Activated naive CD4-positive, alpha-beta T cell treated with anti-CD3 and anti-CD28 coated beads, Interleukin-2, amount 50 U/mL, for 16 hours (primary cell): ENCODE results near the gene STEAP1.
"Not testable (repeated sequence)": the region's sequence is repeated elsewhere in the genome, so short reads cannot be mapped to it uniquely, and the experiment has no call there.

Source experiments
- DNase-seq: peaks from one replicate; pipeline ENCODE4 v3.0.0-alpha.2; 2020

Gene STEAP1

DNA sequence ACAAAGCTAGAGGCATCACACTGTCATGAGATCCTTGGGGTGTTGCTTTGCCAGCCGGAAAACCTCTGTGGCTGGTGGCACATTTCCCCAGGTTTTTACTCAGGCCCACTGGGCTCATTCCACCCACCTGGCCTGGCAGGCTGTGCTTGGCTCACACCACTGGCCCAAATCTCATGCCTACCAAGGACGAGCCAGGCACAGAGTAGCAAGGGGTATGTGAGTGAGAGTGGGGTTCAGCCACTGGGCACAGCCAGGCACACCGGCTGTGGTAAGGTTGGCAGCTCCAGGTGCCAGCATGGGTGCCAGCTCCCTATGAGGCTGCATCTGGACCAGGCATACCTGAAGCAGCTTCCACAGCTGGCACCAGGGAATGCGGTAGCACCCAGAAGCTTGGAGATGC lies 21.4 kb downstream of the STEAP1 start:
- no peak for DNase-seq

DNA sequence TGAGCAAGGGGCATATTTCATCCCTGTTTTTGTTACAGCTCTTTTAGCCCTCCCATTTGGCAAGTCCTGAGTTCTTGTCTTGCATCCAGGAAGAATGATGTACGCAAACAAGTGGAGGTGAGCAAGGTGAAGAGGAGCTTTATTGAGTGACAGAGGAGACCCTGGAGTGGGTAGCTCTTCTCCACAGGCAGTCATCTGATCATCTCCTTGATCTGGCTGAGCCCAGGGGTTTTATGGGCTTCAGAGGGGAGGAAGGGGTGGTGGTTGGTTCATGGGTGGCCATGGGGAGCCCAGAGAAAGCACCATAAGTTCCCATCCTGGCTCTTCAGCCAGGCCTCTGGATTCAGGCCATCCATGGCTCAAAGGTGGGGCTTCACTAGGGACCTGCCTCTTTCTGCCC lies 21.9 kb downstream of the STEAP1 start:
- no peak for DNase-seq

DNA sequence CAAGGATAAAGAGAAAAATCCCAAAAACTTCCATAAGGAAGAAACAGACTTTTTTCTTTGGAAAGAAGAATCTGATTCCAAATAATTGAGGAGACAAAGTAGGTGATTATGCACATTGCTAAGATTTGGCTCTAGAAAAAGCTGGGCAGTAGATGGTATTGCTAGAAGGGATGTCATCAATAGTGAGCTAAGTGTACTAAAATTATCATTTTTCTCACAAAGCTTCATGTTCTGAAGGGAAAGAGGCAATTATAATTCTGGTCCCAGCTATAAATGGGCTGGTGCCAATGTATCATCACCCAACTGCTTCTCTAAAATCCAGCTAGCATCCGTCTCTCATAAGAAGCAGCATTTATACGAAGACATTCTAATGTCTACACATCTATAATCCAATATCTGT lies 23.9 kb downstream of the STEAP1 start:
- DNase-seq, result no peak

DNA sequence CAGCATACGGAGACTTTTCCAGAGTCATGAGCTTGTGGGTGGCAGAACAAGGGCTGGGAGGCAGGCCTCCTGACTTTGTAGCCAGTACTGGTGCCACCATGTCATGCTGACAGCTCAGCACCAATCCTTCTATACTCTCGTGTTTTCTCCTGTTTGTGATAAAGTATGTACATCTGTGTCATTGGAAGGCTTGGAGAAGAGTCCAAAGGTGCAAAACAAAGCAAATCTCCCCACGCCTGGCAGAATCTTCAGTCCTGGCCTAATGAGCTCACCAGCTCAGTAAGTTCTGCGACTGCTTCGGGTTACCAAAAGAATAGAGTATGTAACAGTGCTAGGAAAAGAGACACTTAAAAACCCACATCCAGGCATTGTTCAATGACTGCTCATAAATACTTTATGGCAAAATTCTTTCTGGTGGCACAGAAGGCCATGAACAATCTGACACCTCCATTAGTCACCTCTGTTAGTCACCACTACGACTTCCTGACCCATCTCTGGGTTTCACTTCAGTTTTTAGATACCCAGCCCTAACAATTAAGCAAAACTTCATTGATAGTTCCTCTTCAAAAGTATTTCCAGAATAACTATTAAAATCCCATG lies 24.5 kb downstream of the STEAP1 start:
- DNase-seq, result no peak

DNA sequence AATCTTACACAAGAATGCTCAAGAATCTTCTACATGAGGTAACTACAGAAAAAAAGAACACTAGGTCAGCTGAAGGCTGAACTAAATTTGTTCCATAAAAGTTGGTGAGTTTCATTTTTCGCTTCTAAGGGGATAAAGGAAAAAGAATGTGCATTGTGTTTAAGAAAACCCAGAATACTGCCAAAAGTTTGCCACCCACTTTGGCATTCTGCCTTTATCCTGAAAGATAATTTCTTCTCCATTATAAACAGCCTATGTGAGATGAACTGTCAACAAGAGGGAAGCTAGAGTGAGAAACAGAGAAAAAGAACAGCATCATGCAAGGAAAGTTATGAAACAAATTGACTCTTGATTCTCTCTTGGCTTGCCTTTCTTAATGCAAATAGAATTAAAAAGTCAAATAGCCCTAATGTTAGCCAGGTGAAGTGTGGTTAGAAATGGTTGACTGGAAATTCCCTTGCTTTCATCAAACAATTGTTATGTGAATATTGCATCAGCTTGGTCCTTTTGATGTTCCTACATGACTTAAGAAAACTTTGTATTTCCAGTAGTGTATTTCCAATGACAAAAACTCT lies 25.8 kb downstream of the STEAP1 start:
- DNase-seq, result no peak

DNA sequence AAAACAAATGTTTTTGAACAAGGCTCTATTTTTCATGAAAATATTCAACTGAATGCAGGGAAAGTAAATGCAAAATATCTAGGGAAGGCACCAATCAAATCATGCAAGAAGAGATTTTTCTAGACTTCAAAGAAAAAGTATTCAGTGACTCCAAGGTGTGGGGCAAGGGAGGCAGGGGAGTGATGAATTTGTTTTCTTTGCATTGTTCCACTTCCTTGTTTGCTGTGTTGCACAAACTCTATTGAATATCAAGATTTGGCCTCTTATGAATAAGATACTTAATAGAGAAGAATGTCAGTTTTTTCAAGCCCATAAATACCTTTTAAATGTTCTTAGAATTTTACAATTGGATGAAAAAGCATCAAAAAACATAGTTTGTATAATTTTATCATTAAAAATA lies 26.4 kb downstream of the STEAP1 start:
- no peak for DNase-seq

DNA sequence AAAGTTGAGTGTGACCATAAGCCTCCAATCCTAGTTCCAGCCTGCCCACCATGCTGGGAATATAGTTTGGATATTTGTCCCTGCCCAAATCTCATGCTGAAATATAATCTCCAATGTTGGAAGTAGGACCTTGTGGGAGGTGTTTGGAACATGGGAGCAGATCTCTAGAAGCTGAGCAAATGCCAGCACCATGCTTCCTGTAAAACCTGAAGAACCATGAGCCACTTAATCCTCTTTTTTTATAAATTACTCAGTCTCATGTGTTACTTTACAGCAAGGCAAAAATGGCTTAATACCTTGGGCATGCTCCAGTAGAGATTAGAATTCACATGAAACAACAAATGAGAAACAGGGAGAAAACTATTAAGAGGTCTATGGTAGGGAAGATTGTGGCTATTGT lies 27.2 kb downstream of the STEAP1 start:
- DNase-seq, result no peak

DNA sequence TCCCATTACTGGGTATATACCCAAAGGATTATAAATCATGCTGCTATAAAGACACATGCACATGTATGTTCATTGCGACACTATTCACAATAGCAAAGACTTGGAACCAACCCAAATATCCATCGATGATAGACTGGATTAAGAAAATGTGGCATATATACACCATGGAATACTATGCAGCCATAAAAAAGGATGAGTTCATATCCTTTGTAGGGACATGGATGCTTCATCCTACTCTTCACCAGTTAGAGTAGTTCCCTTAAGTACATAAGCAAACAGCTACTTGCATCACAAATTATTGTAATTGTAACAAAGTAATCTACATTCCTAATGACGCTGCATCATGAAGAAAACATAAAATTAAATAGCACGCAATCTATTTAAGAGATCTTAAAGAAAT lies 32.0 kb downstream of the STEAP1 start:
- not testable (repeated sequence) for DNase-seq

DNA sequence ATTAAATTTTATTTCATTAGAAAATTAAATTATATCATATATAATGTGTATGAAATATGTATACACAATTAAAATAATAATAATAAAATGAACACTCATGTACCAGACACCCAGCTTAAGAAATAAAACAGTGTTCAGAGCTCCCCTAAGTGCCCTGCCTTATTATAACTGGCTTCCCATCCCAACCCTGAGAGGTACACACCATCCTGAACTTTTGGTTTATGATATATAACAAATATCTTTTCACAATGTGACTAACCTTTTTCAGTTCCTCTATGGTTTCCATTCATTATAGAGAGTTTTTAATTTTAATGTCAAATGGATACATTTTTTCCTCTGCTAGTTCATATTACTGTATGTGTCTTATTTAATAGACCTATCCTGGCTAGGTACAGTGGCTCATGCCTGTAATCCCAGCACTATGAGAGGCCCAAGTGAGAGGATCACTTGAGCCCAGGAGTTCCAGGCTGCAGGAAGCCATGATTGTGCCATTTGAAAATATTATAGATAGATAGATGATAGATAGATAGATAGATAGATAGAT lies 33.3 kb downstream of the STEAP1 start:
- no peak for DNase-seq

DNA sequence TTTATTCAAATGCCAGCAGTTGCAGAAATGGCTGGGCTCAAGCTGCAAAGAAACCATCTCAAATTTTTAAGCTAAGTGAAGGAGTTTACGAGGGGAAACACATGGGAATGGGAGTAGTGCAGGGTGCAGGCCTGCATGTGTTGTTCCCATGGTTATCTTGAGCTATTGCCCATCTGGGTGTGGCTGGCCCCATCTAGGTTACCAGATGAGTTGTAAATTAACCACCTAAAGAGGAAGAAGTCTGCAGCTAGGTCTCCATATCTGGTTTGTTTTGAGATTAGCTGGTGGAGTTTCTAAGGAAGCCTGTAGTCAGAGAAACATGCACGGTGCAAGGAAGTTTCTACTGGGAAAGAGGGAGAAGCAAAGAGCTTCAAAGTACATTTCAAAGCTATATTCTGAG lies 34.0 kb downstream of the STEAP1 start:
- no peak for DNase-seq

DNA sequence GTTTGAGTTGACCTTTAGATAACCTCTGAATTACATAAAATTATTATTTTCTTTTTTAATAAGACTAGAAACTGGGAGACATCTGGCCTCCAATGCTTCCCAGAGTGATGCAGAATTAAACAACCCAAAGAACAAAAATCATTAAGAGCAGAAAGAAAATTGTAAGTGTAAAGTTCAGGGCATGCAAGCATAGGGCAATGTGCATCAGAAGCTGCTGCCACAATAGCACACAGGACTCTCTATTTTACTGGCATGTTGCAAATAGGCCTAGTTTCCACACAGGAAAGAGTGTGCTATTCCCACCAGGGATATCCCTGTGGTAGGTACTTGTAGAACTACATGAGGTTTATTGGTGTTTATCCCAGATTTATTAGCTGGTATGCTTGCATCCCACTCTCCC lies 36.7 kb downstream of the STEAP1 start:
- no peak for DNase-seq

DNA sequence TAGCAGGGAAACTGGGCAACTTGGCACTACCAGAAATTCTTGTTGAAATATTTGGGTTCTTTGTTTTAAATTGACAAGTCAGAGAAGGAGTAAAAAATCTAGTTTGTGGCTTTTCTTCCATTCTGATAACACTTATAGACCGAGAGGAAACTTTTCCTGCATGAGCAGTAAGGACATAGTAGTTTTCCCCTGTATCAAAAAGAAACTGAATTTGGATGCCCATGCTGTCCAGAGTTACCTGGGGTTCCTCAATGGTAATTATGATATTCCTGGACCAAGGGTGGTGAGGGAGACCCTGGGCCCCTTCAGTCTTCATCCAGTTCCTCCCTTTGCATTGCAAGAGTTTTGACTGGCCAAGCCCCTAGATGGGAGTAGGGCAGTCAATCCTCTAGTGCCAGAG lies 37.4 kb downstream of the STEAP1 start:
- no peak for DNase-seq

DNA sequence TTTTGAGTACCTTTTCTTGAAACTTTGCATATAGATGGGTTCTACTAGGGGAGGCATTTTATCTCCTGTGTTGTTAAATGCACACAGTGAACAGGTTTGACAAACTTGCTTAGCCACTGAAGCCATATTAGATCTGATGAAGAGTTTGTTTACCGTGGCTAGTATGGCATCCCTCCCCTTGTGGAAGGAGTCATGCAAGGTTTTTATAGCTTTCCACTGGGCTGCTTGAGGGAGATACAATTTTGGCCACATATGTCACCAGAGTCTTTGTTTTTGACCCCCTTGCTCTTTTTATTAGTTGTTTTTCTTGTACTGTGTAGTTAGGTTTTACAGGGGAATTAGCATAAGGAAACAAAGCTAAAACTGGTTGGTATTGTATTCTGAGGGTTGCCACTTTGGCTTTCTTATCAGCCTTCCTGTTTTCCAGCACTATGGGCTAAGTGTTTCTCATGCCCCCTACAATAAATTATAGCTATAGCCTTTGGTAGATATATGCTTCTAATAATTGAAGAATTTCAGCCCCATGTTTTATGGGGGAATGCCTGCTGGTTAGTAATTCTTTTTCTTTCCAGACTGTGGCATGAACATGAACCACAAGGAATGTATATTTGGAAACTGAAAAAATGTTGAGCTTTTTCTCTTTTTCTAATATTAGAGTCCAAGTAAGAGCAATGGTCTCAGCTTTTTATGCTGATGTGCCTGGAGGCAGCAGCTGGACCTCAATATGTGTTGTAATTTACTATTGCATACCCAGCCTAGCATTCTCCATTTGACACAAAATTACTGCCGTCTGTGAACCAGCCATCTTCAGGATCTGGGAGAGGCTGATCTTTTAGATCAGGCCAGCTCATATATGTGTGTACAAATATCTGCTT lies 38.8 kb downstream of the STEAP1 start:
- DNase-seq, result no peak

DNA sequence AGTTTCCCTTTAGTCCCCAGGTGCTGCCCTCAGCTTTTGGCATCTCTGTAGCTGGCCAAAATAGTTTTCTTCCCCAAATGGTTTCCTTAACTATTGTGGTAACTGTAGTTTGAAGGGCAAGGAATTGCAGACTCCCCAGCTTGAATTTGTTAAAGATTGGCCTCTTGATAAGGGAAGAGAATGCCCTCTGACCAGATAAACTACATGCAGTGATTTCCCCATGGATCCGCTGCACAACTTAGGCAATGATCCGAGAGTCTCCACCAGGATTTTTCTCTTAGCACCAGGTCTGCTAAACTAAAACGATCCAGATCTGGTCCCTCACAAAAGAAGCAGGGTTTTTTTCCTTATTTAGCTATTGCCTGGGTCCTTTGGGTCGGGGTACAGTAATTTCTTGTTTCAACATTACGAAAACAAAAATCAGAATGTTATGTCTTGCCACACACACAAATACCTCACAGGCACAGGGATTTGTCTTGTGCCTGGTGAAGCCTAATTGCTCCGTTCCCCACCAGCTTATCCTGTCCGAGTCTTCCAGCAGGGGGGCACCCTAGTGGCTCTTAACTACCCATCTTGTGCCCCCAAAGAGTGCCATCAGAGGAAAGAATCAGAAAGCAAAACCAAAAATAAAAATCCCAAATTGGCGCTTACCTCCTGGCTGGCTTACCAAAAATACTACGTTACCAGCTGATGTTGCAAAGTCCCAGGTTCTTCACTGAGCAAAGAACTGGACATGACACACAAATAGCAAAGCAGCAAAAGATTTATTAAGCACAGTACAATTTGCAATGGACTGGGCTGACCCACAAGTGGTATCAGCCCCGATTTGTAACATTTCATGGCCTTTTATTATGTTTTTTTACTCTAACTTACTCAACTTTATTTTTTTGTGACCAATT lies 40.9 kb downstream of the STEAP1 start:
- DNase-seq, result no peak

DNA sequence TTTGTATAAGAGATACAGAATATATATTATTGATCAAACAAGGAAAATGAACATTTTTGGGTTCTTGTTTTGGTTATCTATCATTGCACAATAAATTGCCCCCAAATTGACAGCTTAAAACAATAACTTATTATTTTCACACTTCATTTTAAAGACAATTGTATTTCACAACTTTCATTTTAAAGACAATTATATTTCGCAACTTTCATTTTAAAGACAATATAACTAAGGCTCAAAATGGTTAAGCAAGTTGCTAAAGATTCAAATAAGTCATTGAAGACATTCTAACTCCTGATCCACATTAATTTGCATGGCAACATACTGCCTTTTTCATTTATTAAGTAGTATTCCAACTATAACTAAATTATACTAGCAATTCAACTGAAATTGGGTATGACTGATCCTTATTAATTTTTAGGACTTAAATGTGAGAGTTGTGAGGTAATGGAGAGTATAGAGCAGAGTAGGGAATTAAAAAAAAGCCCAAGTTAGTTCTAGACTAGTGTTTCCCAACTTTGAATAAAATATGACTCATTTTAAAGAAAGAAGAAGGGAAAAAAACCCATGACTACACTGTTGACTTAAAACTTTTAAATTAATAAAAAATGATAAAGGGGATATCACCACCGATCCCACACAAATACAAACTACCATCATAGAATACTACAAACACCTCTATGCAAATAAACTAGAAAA lies 47.4 kb downstream of the STEAP1 start:
- no peak for DNase-seq

DNA sequence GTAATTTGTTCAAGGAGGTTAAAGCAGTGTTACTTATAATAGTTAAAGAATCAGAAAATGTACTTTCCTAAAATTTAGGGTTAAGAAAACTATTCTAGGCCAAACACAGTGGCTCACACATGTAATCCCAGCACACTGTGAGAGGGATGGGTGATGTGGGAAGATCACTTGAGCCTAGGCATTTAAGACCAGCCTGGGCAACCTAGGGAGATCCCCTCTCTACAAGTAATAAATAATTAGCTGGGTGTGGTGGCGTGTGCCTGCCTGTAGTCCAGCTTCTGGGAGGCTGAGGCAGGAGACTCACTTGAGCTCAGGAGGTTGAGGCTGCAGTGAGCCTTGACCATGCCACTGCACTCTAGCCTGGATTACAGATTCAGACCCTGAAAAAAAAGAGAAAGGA lies 53.7 kb downstream of the STEAP1 start:
- no peak for DNase-seq

DNA sequence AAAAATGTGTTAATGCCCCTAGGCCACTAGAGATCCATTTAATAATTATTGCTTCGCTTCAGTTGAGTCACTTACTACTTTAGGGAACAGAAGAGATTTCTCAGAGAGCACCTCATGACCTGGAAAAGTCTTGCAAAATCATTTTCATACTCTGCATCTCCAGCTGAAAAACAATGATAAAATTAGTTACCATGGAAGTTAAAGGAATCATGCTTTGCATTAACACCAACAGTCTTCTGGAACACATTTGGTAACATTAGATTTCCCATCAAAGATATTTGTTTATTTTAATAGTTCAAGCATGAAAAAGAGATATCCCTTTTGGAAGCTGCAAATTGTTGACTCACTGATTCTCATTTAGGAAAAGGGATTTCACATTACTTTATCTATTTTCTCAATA lies 55.5 kb downstream of the STEAP1 start:
- DNase-seq, result no peak

DNA sequence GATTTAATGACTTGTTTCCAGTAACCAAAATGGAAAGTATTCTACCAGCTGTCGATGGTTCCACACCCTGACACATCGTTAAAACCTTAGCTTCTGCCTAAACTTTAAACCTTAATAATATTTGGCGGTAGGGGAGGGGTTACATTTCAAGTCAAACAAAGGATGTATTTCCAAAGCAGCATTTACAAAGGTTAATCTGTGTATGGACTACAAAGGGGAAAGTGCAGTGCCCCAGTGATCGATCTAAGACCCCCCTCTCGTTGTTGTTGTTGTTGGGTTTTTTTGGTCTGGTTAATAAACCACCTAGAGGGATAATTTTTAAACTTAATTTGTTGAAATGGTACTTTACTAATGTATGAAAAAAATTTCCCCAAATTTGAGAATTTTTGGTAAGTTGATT lies 56.2 kb downstream of the STEAP1 start:
- DNase-seq, result no peak

DNA sequence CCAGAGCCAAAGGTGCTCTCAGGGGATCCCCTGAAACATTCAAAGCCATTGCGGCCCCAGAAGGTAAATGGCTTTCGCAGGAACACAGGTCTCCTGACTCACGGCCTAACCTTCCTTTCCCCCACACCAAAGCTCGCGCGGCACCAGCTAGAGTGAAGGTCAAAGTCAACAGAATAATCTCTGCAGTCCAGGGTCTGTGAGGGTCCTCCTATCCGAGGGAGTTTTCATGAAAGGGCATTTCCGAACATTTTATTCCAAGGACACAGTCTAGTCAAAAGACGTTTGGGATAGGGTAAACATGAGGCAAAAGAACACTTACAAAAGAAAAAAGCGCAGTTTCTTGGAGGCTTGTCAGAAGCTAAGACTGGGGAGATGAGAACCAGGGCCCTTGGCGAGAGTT lies 56.7 kb downstream of the STEAP1 start:
- DNase-seq, result no peak

DNA sequence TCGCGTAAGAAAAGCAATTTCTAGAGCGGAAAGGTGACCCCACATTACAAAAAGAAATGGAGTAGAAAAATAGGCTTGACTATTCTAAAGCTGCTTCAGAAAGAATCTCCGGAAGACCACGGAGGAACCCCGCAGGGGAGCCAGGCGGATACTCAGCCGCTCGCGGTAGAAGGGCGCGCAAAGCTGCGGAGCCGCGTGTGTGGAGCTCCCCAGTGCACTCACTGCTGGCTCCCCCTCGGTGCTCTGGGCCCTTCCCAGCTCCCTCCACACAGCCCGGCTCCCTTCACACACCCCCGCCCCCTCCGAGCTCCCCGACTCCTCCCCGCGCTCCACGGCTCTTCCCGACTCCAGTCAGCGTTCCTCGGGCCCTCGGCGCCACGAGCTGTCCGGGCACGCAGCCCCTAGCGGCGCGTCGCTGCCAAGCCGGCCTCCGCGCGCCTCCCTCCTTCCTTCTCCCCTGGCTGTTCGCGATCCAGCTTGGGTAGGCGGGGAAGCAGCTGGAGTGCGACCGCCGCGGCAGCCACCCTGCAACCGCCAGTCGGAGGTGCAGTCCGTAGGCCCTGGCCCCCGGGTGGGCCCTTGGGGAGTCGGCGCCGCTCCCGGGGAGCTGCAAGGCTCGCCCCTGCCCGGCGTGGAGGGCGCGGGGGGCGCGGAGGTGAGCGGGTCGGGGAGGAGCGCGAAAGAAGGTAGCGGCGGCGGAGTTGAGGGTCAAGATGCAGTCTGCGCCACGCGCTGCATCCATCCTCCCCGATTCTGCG lies 57.3 kb downstream of the STEAP1 start, which contains the start of gene STEAP2:
STEAP2 (plus strand) TSS at position 350 of the 758 bp plus-strand sequence. CDS start 13,343 bp downstream, outside the sequence.
- peak; percentile 19 for DNase-seq

DNA sequence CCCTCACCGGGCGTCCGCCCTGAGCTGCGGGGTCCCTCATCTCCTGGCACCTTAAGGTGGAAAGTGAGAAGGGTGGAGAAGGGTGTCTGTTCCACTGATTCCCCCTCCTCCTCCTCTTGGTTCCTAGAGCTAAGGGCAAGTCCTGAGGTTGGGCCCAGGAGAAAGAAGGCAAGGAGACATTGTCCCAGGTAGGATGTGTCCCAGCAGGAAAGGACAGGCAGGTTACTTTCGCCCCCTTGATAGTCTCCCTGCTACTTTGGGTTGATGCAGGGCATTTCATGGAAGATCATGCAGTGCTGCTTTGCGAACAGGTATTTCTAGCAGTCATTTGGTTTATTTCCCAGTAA lies 57.9 kb downstream of the STEAP1 start:
- DNase-seq, result no peak

DNA sequence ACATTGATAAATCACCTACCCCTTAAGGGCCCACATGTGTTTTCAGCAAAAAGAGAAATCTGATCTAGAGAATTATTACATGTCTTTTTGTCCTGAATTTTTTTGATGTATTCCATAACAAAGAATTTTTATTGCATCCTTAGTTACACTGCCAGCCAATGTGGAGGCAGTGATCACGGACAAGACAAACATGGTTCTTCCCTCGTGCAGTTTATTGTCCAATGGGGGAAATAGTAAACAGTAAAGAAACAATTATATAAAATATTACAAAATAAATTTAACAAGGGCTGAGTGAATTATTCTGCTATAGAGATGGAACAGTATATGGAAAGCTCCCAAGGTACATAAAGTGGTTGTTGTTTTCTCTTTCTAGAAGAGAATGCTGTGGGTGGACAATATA lies 59.3 kb downstream of the STEAP1 start:
- no peak for DNase-seq
